Measurements from ENCODE around the gene OR5V1.

The OR5V1 gene

DNA sequence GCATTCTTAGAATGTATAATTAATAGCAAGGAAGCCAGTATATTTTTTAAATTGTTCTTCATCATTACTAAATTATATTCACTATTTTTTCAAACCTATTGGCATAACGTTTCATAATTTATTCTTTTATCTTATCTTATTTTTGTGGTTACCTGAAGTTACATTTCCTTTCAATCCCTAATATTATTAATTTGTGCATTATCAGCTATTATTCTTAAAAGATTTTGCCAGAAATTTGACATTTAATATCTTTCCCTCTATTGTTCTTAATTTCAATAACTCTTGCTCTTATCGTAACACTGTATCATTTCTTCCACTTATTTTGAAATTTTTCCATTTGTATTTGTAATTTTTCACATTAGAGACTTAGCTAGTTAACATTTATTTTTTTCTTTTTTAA is 48.7 kb downstream of the OR5V1 start:
- H3K4me3 ChIP-seq (ENCODE audit: low read length), result no peak overlapping the region
- DNase-seq (ENCODE audit: low read depth), result no peak
- TF ChIP-seq, protein P1, sequence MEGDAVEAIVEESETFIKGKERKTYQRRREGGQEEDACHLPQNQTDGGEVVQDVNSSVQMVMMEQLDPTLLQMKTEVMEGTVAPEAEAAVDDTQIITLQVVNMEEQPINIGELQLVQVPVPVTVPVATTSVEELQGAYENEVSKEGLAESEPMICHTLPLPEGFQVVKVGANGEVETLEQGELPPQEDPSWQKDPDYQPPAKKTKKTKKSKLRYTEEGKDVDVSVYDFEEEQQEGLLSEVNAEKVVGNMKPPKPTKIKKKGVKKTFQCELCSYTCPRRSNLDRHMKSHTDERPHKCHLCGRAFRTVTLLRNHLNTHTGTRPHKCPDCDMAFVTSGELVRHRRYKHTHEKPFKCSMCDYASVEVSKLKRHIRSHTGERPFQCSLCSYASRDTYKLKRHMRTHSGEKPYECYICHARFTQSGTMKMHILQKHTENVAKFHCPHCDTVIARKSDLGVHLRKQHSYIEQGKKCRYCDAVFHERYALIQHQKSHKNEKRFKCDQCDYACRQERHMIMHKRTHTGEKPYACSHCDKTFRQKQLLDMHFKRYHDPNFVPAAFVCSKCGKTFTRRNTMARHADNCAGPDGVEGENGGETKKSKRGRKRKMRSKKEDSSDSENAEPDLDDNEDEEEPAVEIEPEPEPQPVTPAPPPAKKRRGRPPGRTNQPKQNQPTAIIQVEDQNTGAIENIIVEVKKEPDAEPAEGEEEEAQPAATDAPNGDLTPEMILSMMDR (conservative IDR thresholded peaks at IDR 0.05; ENCODE audit: low read length), result no peak
